Type B pancreatic cell (in vitro differentiated cells): Measurements from ENCODE around the gene STRC. TPM values are rescaled to one million over a fixed set of nuclear protein-coding genes. Genes with fewer than 3 reads are reported as not detected.
"Not testable (repeated sequence)": the region's sequence is repeated elsewhere in the genome, so short reads cannot be mapped to it uniquely, and the experiment has no call there.

Experiments
- DNase-seq: peaks from one replicate; pipeline ENCODE4 v3.0.0; 2021; ENCODE audit warnings: mixed read lengths; ENCODE audit not compliant: unreplicated experiment; ENCODE audit errors: extremely low spot score
- H3K27ac Mint-ChIP-seq: 2 replicates; pipeline ENCODE4 v1.8.0; 2021; ENCODE audit warnings: mild to moderate bottlenecking, mixed read lengths
- H3K27me3 Mint-ChIP-seq: 2 replicates; pipeline ENCODE4 v1.8.0; 2021; ENCODE audit warnings: mixed read lengths
- H3K36me3 Mint-ChIP-seq: 2 replicates; pipeline ENCODE4 v1.8.0; 2021; ENCODE audit warnings: mixed read lengths
- H3K4me1 Mint-ChIP-seq: one replicate; pipeline ENCODE4 v1.8.0; 2021; ENCODE audit warnings: mixed read lengths; ENCODE audit not compliant: unreplicated experiment
- H3K4me3 Mint-ChIP-seq: 2 replicates; pipeline ENCODE4 v1.8.0; 2021; ENCODE audit warnings: mild to moderate bottlenecking, mixed read lengths
- H3K9me3 Mint-ChIP-seq: 2 replicates; pipeline ENCODE4 v1.8.0; 2021; ENCODE audit warnings: mixed read lengths
- total RNA-seq: library from RNA; stranded (reverse); gene quantifications from 2 replicates; pipeline ENCODE4 v1.2.1, GENCODE V29; 2021; ENCODE audit warnings: low replicate concordance
- TF ChIP-seq, protein P1 (sequence below): fragments of 200-600 bp; sonication (generic); conservative IDR thresholded peaks from 2 replicates; pipeline ENCODE4 v1.5.0; 2021; ENCODE audit warnings: antibody characterized with exemption, mild to moderate bottlenecking

The STRC gene
- total RNA-seq, 1 donor from 2014 or later: 0.77 TPM

- H3K27ac Mint-ChIP-seq, H3K9me3 Mint-ChIP-seq, DNase-seq, H3K4me3 Mint-ChIP-seq, H3K27me3 Mint-ChIP-seq, H3K4me1 Mint-ChIP-seq, H3K36me3 Mint-ChIP-seq: not testable (repeated sequence)
Observed at GRCh38 chr15:43562753-43563152, 55.8 kb downstream of the STRC start.

DNA sequence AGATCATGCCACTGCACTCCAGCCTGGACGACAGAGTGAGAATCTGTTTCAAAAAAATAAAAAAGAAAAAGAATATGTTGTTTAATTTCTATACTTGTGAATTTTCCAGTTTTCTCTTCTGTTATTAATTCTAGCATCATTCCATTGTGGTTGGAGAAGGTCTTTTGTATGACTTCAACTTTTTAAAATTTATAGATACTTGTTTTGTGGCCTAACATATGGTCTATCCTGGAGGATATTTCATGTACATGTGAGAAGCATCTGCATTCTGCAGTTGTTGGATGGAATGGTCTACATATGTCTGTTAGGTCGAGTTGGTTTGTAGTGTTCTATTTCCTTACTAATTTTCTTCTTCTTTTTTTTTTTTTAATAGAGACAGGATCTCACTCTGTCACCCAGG is 65.6 kb downstream of the STRC start:
- Mint-ChIP-seq H3K4me3 (no peak overlapping the region), H3K4me1 (no peaks in the 10 kb centered on the region), H3K27me3 (no peaks in the 10 kb centered on the region), H3K27ac (no peak overlapping the region), H3K36me3 (peaks cover 6% of the 10 kb centered on the region), H3K9me3 (no peaks in the 10 kb centered on the region)
- DNase-seq: no peak
- TF ChIP-seq, protein P1, sequence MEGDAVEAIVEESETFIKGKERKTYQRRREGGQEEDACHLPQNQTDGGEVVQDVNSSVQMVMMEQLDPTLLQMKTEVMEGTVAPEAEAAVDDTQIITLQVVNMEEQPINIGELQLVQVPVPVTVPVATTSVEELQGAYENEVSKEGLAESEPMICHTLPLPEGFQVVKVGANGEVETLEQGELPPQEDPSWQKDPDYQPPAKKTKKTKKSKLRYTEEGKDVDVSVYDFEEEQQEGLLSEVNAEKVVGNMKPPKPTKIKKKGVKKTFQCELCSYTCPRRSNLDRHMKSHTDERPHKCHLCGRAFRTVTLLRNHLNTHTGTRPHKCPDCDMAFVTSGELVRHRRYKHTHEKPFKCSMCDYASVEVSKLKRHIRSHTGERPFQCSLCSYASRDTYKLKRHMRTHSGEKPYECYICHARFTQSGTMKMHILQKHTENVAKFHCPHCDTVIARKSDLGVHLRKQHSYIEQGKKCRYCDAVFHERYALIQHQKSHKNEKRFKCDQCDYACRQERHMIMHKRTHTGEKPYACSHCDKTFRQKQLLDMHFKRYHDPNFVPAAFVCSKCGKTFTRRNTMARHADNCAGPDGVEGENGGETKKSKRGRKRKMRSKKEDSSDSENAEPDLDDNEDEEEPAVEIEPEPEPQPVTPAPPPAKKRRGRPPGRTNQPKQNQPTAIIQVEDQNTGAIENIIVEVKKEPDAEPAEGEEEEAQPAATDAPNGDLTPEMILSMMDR: no peak

DNA sequence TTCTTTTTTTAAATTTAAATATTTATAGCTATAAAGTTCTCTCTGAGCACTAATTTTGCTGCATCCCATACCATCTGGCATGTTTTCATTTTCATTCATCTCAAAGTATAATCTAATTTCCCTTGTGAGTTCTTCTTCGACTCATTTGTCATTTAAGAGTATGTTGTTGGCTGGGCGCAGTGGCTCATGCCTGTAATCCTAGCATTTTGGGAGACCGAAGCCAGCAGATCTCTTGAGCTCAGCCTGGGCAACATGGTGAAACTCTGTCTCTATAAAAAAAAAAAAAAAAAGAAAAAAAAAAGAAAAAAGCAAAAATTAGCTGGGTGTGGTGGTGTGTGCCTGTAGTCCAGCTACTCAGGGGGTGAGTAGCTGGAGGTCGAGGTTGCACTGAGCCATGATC is 66.3 kb downstream of the STRC start:
- peaks cover 9% of the 10 kb centered on the region for H3K36me3 Mint-ChIP-seq
- TF ChIP-seq, protein P1: no peak
- no peak for DNase-seq
- H3K4me3 Mint-ChIP-seq: no peak overlapping the region
- no peak overlapping the region for H3K27ac Mint-ChIP-seq
- no peaks in the 10 kb centered on the region for H3K27me3 Mint-ChIP-seq
- H3K4me1 Mint-ChIP-seq: no peaks in the 10 kb centered on the region
- no peaks in the 10 kb centered on the region for H3K9me3 Mint-ChIP-seq

DNA sequence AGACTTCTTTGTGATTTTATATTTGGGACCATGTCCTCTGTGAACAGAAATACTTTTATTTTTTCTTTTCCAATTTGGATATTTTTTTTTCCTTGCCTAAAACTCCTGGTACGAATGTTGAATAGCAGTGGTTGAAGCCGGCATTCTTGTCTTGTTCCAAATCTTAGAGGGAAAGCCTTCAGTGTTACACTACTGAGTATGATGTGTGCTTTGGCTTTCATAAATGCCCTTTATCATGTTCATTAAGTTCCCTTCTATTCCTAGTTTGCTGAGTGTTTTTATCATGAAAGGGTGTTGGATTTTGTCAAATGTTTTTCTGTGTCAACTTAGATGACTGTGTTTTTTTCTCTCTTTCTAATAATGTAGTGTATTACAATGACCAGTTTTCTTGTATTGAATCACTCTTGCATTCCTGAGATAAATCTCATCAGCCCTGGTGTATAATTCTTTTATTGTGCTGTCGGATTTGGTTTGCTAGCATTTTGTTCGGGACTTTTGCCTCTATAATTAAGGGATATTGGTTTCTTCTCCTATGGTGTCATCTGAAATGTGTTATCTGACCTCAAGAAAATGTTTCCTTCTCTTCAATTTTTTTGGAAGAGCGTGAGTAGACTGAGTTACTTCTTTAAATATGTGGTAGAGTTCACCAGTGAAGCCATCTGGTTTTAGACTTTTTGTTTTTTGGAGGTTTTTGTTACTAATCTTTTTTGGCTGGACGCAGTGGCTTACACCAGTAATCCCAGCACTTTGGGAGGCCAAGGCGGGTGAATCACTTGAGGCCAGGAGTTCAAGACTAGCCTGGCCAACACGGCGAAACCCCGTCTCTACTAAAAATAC is 67.9 kb downstream of the STRC start:
- Mint-ChIP-seq H3K27ac (no peak overlapping the region), H3K4me3 (no peak overlapping the region), H3K4me1 (no peaks in the 10 kb centered on the region), H3K9me3 (no peaks in the 10 kb centered on the region), H3K27me3 (no peaks in the 10 kb centered on the region), H3K36me3 (peaks cover 14% of the 10 kb centered on the region)
- no peak for DNase-seq
- TF ChIP-seq, protein P1: no peak

Other genes with a start within 250 kb of the STRC start
- gene ZSCAN29, start 247.8 kb downstream of the STRC start, total RNA-seq: 28.8 and 45.6 TPM in 2 replicates
- 25.5 and 29.1 TPM in 2 replicates for gene TUBGCP4, start 247.7 kb downstream of the STRC start, total RNA-seq
- 68.3 and 101 TPM in 2 replicates for gene TP53BP1, start 125.6 kb downstream of the STRC start, total RNA-seq
- 6.0 and 18.2 TPM in 2 replicates for gene MAP1A, start 101.2 kb downstream of the STRC start, total RNA-seq
- 58.2 and 87.0 TPM in 2 replicates for gene PPIP5K1, start 28.6 kb downstream of the STRC start, total RNA-seq
- gene CKMT1B, start 24.8 kb downstream of the STRC start, total RNA-seq: 41.2 and 73.2 TPM in 2 replicates
- 5.1 and 9.1 TPM in 2 replicates for gene CATSPER2, start 30.0 kb upstream of the STRC start, total RNA-seq
- 37.3 and 79.5 TPM in 2 replicates for gene CKMT1A, start 75.1 kb upstream of the STRC start, total RNA-seq
- gene PDIA3, start 127.6 kb upstream of the STRC start, total RNA-seq: 508 and 604 TPM in 2 replicates
- gene ELL3, start 158.2 kb upstream of the STRC start, total RNA-seq: 4.1 and 9.8 TPM in 2 replicates
- gene SERF2, start 173.5 kb upstream of the STRC start, total RNA-seq: 805 and 910 TPM in 2 replicates
- 0.14 and 0.17 TPM in 2 replicates for gene SERINC4, start 181.4 kb upstream of the STRC start, total RNA-seq
- gene HYPK, start 181.8 kb upstream of the STRC start, total RNA-seq: 14.9 and 17.2 TPM in 2 replicates
- gene MFAP1, start 205.9 kb upstream of the STRC start, total RNA-seq: 36.6 and 37.4 TPM in 2 replicates
- gene WDR76, start 208.2 kb upstream of the STRC start, total RNA-seq: 5.7 and 16.9 TPM in 2 replicates